ENCODE results near the gene JAKMIP1.

DNA sequence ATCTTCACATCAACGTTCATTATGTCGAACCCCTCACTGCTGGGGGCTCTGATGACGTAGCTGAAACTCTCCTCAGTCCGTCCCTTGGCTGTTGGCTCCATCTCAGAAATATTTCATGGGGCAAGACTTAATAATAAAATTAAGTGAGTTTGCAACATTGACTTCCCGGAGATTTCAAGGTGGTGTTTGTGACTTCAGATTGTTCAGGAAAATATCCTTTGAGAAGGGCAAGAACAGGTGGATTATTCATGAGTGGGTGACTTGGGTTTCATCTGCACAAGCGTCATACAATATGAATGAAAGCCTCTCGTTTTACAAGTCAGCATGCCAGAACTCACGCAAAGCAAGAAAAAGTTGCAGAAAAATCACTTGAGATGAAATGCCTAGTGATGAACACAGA, 182.0 kb downstream of the JAKMIP1 start, which contains the start of gene C4orf50:
- TF ChIP-seq, protein P1, sequence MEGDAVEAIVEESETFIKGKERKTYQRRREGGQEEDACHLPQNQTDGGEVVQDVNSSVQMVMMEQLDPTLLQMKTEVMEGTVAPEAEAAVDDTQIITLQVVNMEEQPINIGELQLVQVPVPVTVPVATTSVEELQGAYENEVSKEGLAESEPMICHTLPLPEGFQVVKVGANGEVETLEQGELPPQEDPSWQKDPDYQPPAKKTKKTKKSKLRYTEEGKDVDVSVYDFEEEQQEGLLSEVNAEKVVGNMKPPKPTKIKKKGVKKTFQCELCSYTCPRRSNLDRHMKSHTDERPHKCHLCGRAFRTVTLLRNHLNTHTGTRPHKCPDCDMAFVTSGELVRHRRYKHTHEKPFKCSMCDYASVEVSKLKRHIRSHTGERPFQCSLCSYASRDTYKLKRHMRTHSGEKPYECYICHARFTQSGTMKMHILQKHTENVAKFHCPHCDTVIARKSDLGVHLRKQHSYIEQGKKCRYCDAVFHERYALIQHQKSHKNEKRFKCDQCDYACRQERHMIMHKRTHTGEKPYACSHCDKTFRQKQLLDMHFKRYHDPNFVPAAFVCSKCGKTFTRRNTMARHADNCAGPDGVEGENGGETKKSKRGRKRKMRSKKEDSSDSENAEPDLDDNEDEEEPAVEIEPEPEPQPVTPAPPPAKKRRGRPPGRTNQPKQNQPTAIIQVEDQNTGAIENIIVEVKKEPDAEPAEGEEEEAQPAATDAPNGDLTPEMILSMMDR (conservative IDR thresholded peaks at IDR 0.05; ENCODE audit: low read length): no peak
- TF ChIP-seq EZH2phosphoT487 (IDR thresholded peaks at IDR 0.05; ENCODE audit: borderline replicate concordance): no peak

Measured in Loucy (cell line).